ENCODE data around the gene CCNQ. TPM values are rescaled to one million over a fixed set of nuclear protein-coding genes. Genes with fewer than 3 reads are reported as not detected.

The CCNQ gene
- total and polyA plus RNA-seq, 2 donors (not counting 1 experiment from before 2014, with no cell fraction given), result 31.8 to 66.0 TPM

- H3K4me1 ChIP-seq (ENCODE audit: control insufficient read depth in 2 of 2, insufficient read depth in 2 of 2, low read length in 2 of 2), result peaks cover 6 to 7% of the 10 kb centered on the region in 2 donors
- no peak for ATAC-seq (ENCODE audit: low read depth)
- no peak overlapping the region for H3K4me3 ChIP-seq (ENCODE audit: control extremely low read depth in 1 of 5, extremely low read depth in 1 of 5, insufficient read depth in 1 of 5, low read depth in 2 of 5, low read length in 4 of 5)
- H3K27me3 ChIP-seq (replicated peaks in 1 of 4; ENCODE audit: control extremely low read depth in 1 of 4, control insufficient read depth in 3 of 4, insufficient read depth in 4 of 4, low read length in 3 of 4), result peaks cover 0 to 29% (median 3%) of the 10 kb centered on the region in 4 experiments
- H3K4me2 ChIP-seq (replicated peaks; ENCODE audit: low read depth, low read length, poor library complexity, severe bottlenecking), result no peak overlapping the region
- no peaks in the 10 kb centered on the region for H3K36me3 ChIP-seq (replicated peaks in 1 of 2; ENCODE audit: control extremely low read depth in 1 of 2, control insufficient read depth in 1 of 2, extremely low read depth in 1 of 2, insufficient read depth in 2 of 2, low read length in 1 of 2)
- POLR2A ChIA-PET, result no interaction called here
- CTCF ChIA-PET, result interaction anchor here (1.1 to 1.5 kb wide), 2 partner anchors 10 to 22 kb away, joined by 3 read pairs; partner anchors contain the start of gene DUSP9
- Mint-ChIP-seq H3K4me3 (no peak overlapping the region), H3K4me1 (peaks cover 8% of the 10 kb centered on the region), H3K27me3 (peaks cover 7% of the 10 kb centered on the region), H3K27ac (no peak overlapping the region), H3K9me3 (ENCODE audit: insufficient read depth) (no peaks in the 10 kb centered on the region)
- no peak overlapping the region for H3K27ac ChIP-seq (ENCODE audit: low read length in 2 of 2)
- WGBS (ENCODE audit: insufficient coverage), result 85% methylated on average over 6 of the region's 27 CpGs
- H2AFZ ChIP-seq (ENCODE audit: insufficient read depth, low read depth, low read length, poor library complexity, severe bottlenecking), result no peak overlapping the region
- DNase-seq, result no peak
- no peak for TF ChIP-seq CTCF (IDR thresholded peaks at IDR 0.05)
- TF ChIP-seq EZH2 (IDR thresholded peaks at IDR 0.05; ENCODE audit: borderline replicate concordance, insufficient read depth, low read depth, low read length, poor library complexity, severe bottlenecking), result no peak
- no peaks in the 10 kb centered on the region for H4K20me1 ChIP-seq (ENCODE audit: control insufficient read depth, insufficient read depth, low read length, poor library complexity, severe bottlenecking)
- H3K9ac ChIP-seq (ENCODE audit: low read length), result no peak overlapping the region
- H3K9me3 ChIP-seq (ENCODE audit: control extremely low read depth in 1 of 3, control insufficient read depth in 2 of 3, insufficient read depth in 1 of 3, low read length in 2 of 3), result no peaks in the 10 kb centered on the region
- intact Hi-C loops (cut with micrococcal nuclease), result no loop called here
- no peaks in the 10 kb centered on the region for H3K79me2 ChIP-seq (ENCODE audit: control insufficient read depth, insufficient read depth, low read length)
Observed at GRCh38 chrX:153637121-153638040, 38.4 kb upstream of the CCNQ start.

GRCh38 chrX:153636716-153637115, 37.8 kb upstream of the CCNQ start:
- no peak overlapping the region for H3K9ac ChIP-seq (ENCODE audit: low read length)
- H3K4me1 Mint-ChIP-seq, result peaks cover 8% of the 10 kb centered on the region
- H3K27me3 ChIP-seq (replicated peaks in 1 of 4; ENCODE audit: control extremely low read depth in 1 of 4, control insufficient read depth in 3 of 4, insufficient read depth in 4 of 4, low read length in 3 of 4), result peaks cover 0 to 26% (median 2%) of the 10 kb centered on the region in 4 experiments
- H4K20me1 ChIP-seq (ENCODE audit: control insufficient read depth, insufficient read depth, low read length, poor library complexity, severe bottlenecking), result no peaks in the 10 kb centered on the region
- ATAC-seq (ENCODE audit: low read depth) (no peak), DNase-seq (no peak)
- no peak overlapping the region for H3K4me3 ChIP-seq (ENCODE audit: control extremely low read depth in 1 of 5, extremely low read depth in 1 of 5, insufficient read depth in 1 of 5, low read depth in 2 of 5, low read length in 4 of 5)
- H3K27ac Mint-ChIP-seq, result no peak overlapping the region
- H3K4me2 ChIP-seq (replicated peaks; ENCODE audit: low read depth, low read length, poor library complexity, severe bottlenecking), result no peak overlapping the region
- H3K9me3 ChIP-seq (ENCODE audit: control extremely low read depth in 1 of 3, control insufficient read depth in 2 of 3, insufficient read depth in 1 of 3, low read length in 2 of 3), result no peaks in the 10 kb centered on the region
- H2AFZ ChIP-seq (ENCODE audit: insufficient read depth, low read depth, low read length, poor library complexity, severe bottlenecking), result no peak overlapping the region
- CTCF ChIA-PET, result interaction anchor here (1.0 to 1.5 kb wide), 3 partner anchors 10 to 63 kb away, joined by 3 read pairs; partner anchors contain the start of gene DUSP9
- no peaks in the 10 kb centered on the region for H3K79me2 ChIP-seq (ENCODE audit: control insufficient read depth, insufficient read depth, low read length)
- no peaks in the 10 kb centered on the region for H3K36me3 ChIP-seq (replicated peaks in 1 of 2; ENCODE audit: control extremely low read depth in 1 of 2, control insufficient read depth in 1 of 2, extremely low read depth in 1 of 2, insufficient read depth in 2 of 2, low read length in 1 of 2)
- peaks cover 7% of the 10 kb centered on the region for H3K27me3 Mint-ChIP-seq
- TF ChIP-seq EZH2 (IDR thresholded peaks at IDR 0.05; ENCODE audit: borderline replicate concordance, insufficient read depth, low read depth, low read length, poor library complexity, severe bottlenecking) (no peak), CTCF (IDR thresholded peaks at IDR 0.05) (no peak)
- peaks cover 4 to 5% of the 10 kb centered on the region in 2 donors for H3K4me1 ChIP-seq (ENCODE audit: control insufficient read depth in 2 of 2, insufficient read depth in 2 of 2, low read length in 2 of 2)
- no peaks in the 10 kb centered on the region for H3K9me3 Mint-ChIP-seq (ENCODE audit: insufficient read depth)
- H3K4me3 Mint-ChIP-seq, result no peak overlapping the region
- intact Hi-C loops (cut with micrococcal nuclease), result no loop called here
- WGBS (ENCODE audit: insufficient coverage), result 90% methylated on average over 2 of the region's 5 CpGs
- POLR2A ChIA-PET, result no interaction called here
- no peak overlapping the region for H3K27ac ChIP-seq (ENCODE audit: low read length in 2 of 2)
